ENCODE results near the gene DKK2. TPM values are rescaled to one million over a fixed set of nuclear protein-coding genes. Genes with fewer than 3 reads are reported as not detected.

The DKK2 gene
- total and polyA plus RNA-seq, 2 of the 13 experiments (the other 11 are each of a cell fraction or from before 2014, with no cell fraction given), result not detected

- no peak overlapping the region for H3K4me2 ChIP-seq (ENCODE audit: low read depth, low read length)
- H3K27ac ChIP-seq (ENCODE audit: extremely low read length, insufficient read depth, low read length), result no peak overlapping the region
- no peaks in the 10 kb centered on the region for H4K20me1 ChIP-seq (ENCODE audit: insufficient read depth, low read length)
- POLR2A ChIA-PET, result no interaction called here
- intact Hi-C loops (cut with micrococcal nuclease; ENCODE audit: unreplicated experiment) (loop anchor here (1.0 kb wide), 1 partner anchor 133 kb away; no protein-coding TSS in a partner anchor), in situ Hi-C loops (cut with HindIII; ENCODE audit: extremely low pct_ligation_motif_present, low pct_unique_long_range_greater_than_20kb) (no loop called here)
- no peaks in the 10 kb centered on the region for H3K27me3 ChIP-seq (ENCODE audit: control insufficient read depth in 1 of 2, insufficient read depth in 2 of 2, low read length in 2 of 2)
- WGBS (ENCODE audit: low lambda C conversion rate), result 2% methylated on average over 3 of the region's 3 CpGs
- H3K79me2 ChIP-seq (ENCODE audit: insufficient read depth, low read length), result no peaks in the 10 kb centered on the region
- CTCF ChIA-PET (ENCODE audit: low intra/inter-chr PET ratio, low total read pairs), result interaction anchor here (1.6 kb wide), 1 partner anchor 132 kb away, joined by 8 read pairs; no protein-coding TSS in a partner anchor
- no peaks in the 10 kb centered on the region for H3K4me1 ChIP-seq (ENCODE audit: insufficient read depth, low read length)
- DNase-seq (ENCODE audit: low spot score) (peak; percentile 13), ATAC-seq (peak; percentile 63), FAIRE-seq (peak; percentile 66)
- BruUV-seq (replicated peaks), result no TSS peak
- no peaks in the 10 kb centered on the region for H3K36me3 ChIP-seq (replicated peaks in 1 of 2; ENCODE audit: control insufficient read depth in 1 of 2, insufficient read depth in 2 of 2, low read length in 2 of 2)
- no peak overlapping the region for H3K9ac ChIP-seq (ENCODE audit: insufficient read depth, low read depth, low read length)
- no peak overlapping the region for H3K4me3 ChIP-seq (replicated peaks in 1 of 3; ENCODE audit: insufficient read depth in 1 of 3, low read depth in 2 of 3, low read length in 3 of 3)
- no peak overlapping the region for H2AFZ ChIP-seq (ENCODE audit: low read length)
- H3K9me3 ChIP-seq (ENCODE audit: low read length), result peaks cover 12% of the 10 kb centered on the region
- TF ChIP-seq NBN (conservative IDR thresholded peaks at IDR 0.05) (no peak), KLF16 (CRISPR knock-in tag; IDR thresholded peaks at IDR 0.05) (no peak), IRF9 (CRISPR knock-in tag; IDR thresholded peaks at IDR 0.05; ENCODE audit: borderline replicate concordance) (no peak), MYC (CRISPR knock-in tag; IDR thresholded peaks at IDR 0.05; ENCODE audit: borderline replicate concordance) (no peak), HBP1 (CRISPR knock-in tag; IDR thresholded peaks at IDR 0.05; ENCODE audit: low read depth) (no peak), ZNF761 (CRISPR knock-in tag; conservative IDR thresholded peaks at IDR 0.05) (no peak), THAP11 (CRISPR knock-in tag; IDR thresholded peaks at IDR 0.05) (no peak), SRSF4 (IDR thresholded peaks at IDR 0.05; ENCODE audit: low read depth, low read length, poor library complexity, severe bottlenecking) (no peak), HNF4A (CRISPR knock-in tag; IDR thresholded peaks at IDR 0.05) (0 out of 2 replicates have a peak, but pooled peaks have one; percentile 11), USF2 (IDR thresholded peaks at IDR 0.05; ENCODE audit: low read depth, low read length) (no peak), USF2 (CRISPR knock-in tag; IDR thresholded peaks at IDR 0.05; ENCODE audit: borderline replicate concordance) (no peak), TBL1XR1 (IDR thresholded peaks at IDR 0.05; ENCODE audit: borderline replicate concordance, low read length, partially characterized antibody) (no peak), SMARCE1 (IDR thresholded peaks at IDR 0.05; ENCODE audit: borderline replicate concordance) (no peak), SKI (IDR thresholded peaks at IDR 0.05; ENCODE audit: partially characterized antibody) (no peak), SMC3 (IDR thresholded peaks at IDR 0.05; ENCODE audit: low read length) (peak; percentile 70), YEATS2 (CRISPR knock-in tag; IDR thresholded peaks at IDR 0.05; ENCODE audit: borderline replicate concordance) (no peak), PHB2 (IDR thresholded peaks at IDR 0.05; ENCODE audit: partially characterized antibody) (no peak), POLR2A (IDR thresholded peaks at IDR 0.05; ENCODE audit: insufficient read depth in 1 of 2, low read depth in 2 of 2, low read length in 2 of 2) (no peak), RCOR2 (CRISPR knock-in tag; IDR thresholded peaks at IDR 0.05) (no peak), ZNF253 (CRISPR knock-in tag; IDR thresholded peaks at IDR 0.05; ENCODE audit: borderline replicate concordance) (no peak), STAG1 (CRISPR knock-in tag; IDR thresholded peaks at IDR 0.05) (peak; percentile 37), ZNF343 (CRISPR knock-in tag; IDR thresholded peaks at IDR 0.05) (no peak), MXI1 (IDR thresholded peaks at IDR 0.05; ENCODE audit: borderline replicate concordance, low read depth, low read length) (no peak), RAD51 (IDR thresholded peaks at IDR 0.05; ENCODE audit: borderline replicate concordance) (no peak)
Measured at GRCh38 chr4:107050525-107051135, 14.5 kb upstream of the DKK2 start.
